C4-2B (cell line): Measurements from ENCODE around the gene RSRC1.

Experiments used
- CTCF ChIP-seq: fragments of 450-650 bp; conservative IDR thresholded peaks from 2 replicates; pipeline ENCODE4 v1.5.1; 2017; ENCODE audit warnings: mild to moderate bottlenecking
- ZFX ChIP-seq: fragments of 450-650 bp; IDR thresholded peaks from 2 replicates; pipeline ENCODE4 v1.6.1; 2017

GRCh38 chr3:158460926-158461325, 351.0 kb downstream of the RSRC1 start:
- no peak for TF ChIP-seq CTCF
- TF ChIP-seq ZFX: no peak
